Endometrial microvascular endothelial cells (primary cell): Measurements from ENCODE around the gene PLEKHG2. TPM values are rescaled to one million over a fixed set of nuclear protein-coding genes. Genes with fewer than 3 reads are reported as not detected.
"Not testable (repeated sequence)": the region's sequence is repeated elsewhere in the genome, so short reads cannot be mapped to it uniquely, and the experiment has no call there.

ENCODE experiments used
- in situ Hi-C: cut with HindIII; loops from 2 replicates; pipeline ENCODE4 v1.10.0; 2017; ENCODE audit warnings: low sequenced_read_pairs, low pct_unique_long_range_greater_than_20kb; ENCODE audit errors: inconsistent ontology term
- total RNA-seq: library from RNA; depleted of rRNA; stranded (reverse); fragments of >200 nt; gene quantifications from one replicate; pipeline ENCODE4 v1.2.3, GENCODE V29; 2015; ENCODE audit errors: inconsistent ontology term

The PLEKHG2 gene
- total RNA-seq = 12.8 TPM

- in situ Hi-C loops = no loop called here
Measured at GRCh38 chr19:39412100-39412866, at the start of gene PLEKHG2. PLEKHG2 (plus strand) TSS chr19:39412669; CDS start chr19:39414087, 1,418 bp downstream.

GRCh38 chr19:39362682-39363657 lies 49.5 kb upstream of the PLEKHG2 start:
- in situ Hi-C loops = no loop called here

- in situ Hi-C loops = no loop called here
Measured at GRCh38 chr19:39363901-39364457, 48.5 kb upstream of the PLEKHG2 start.

GRCh38 chr19:39365531-39365930 lies 46.9 kb upstream of the PLEKHG2 start:
- in situ Hi-C loops = no loop called here

GRCh38 chr19:39369200-39369599 lies 43.3 kb upstream of the PLEKHG2 start:
- in situ Hi-C loops = no loop called here

- in situ Hi-C loops = no loop called here
Measured at GRCh38 chr19:39370735-39371134, 41.7 kb upstream of the PLEKHG2 start.

- in situ Hi-C loops = no loop called here
Measured at GRCh38 chr19:39372047-39372802, 40.2 kb upstream of the PLEKHG2 start.

- in situ Hi-C loops = no loop called here
Measured at GRCh38 chr19:39372941-39373340, 39.5 kb upstream of the PLEKHG2 start.

- in situ Hi-C loops = no loop called here
Measured at GRCh38 chr19:39375929-39376328, 36.5 kb upstream of the PLEKHG2 start.

- in situ Hi-C loops = no loop called here
Measured at GRCh38 chr19:39377373-39378362, 34.8 kb upstream of the PLEKHG2 start.

- in situ Hi-C loops = not testable (repeated sequence)
Measured at GRCh38 chr19:39379366-39379765, 33.1 kb upstream of the PLEKHG2 start.

GRCh38 chr19:39379865-39380396 lies 32.5 kb upstream of the PLEKHG2 start:
- in situ Hi-C loops = no loop called here

- in situ Hi-C loops = no loop called here
Measured at GRCh38 chr19:39380521-39381502, 31.7 kb upstream of the PLEKHG2 start.

GRCh38 chr19:39381910-39382611 lies 30.4 kb upstream of the PLEKHG2 start:
- in situ Hi-C loops = no loop called here

GRCh38 chr19:39382991-39383828 lies 29.3 kb upstream of the PLEKHG2 start:
- in situ Hi-C loops = no loop called here
